Astrocyte (in vitro differentiated cells and primary cell): ENCODE data around the gene ERC1. TPM values are rescaled to one million over a fixed set of nuclear protein-coding genes. Genes with fewer than 3 reads are reported as not detected.

Experiments used
- DNase-seq: peaks from one replicate; pipeline ENCODE4 v3.0.0-alpha.2; 2010; ENCODE audit warnings: low read depth
- FAIRE-seq: peaks from 2 replicates; lab custom pipeline; 2011; peaks lifted over from hg19 to GRCh38; lab: Jason Lieb, UNC
- H2AFZ ChIP-seq: 2 replicates; pipeline ENCODE4 v1.6.0; 2012; ENCODE audit warnings: low read depth, low read length, inconsistent platforms
- H3K27ac ChIP-seq: 2 replicates; pipeline ENCODE4 v1.5.1; 2011; ENCODE audit warnings: low read depth, low read length, inconsistent platforms
- H3K27me3 ChIP-seq: 2 replicates; pipeline ENCODE4 v1.6.0; 2011; ENCODE audit warnings: low read length, inconsistent platforms; ENCODE audit not compliant: insufficient read depth
- H3K36me3 ChIP-seq: 2 replicates; pipeline ENCODE4 v1.5.1; 2011; ENCODE audit warnings: low read length, inconsistent platforms; ENCODE audit not compliant: insufficient read depth
- H3K4me1 ChIP-seq: 2 replicates; pipeline ENCODE4 v1.5.1; 2011; ENCODE audit warnings: low read length, inconsistent platforms; ENCODE audit not compliant: insufficient read depth
- H3K4me2 ChIP-seq: 2 replicates; pipeline ENCODE4 v1.6.0; 2012; ENCODE audit warnings: low read length, inconsistent platforms
- H3K4me3 ChIP-seq: 2 replicates; pipeline ENCODE4 v1.5.1; 2011; ENCODE audit warnings: low read depth, mild to moderate bottlenecking, low read length, inconsistent platforms; ENCODE audit not compliant: insufficient read depth
- H3K79me2 ChIP-seq: 2 replicates; pipeline ENCODE4 v1.6.0; 2012; ENCODE audit warnings: mild to moderate bottlenecking, low read length, inconsistent platforms; ENCODE audit not compliant: insufficient read depth
- H3K9ac ChIP-seq: 2 replicates; pipeline ENCODE4 v1.6.0; 2012; ENCODE audit warnings: mild to moderate bottlenecking, low read length, inconsistent platforms
- H3K9me3 ChIP-seq: 2 replicates; pipeline ENCODE4 v1.5.1; 2012; ENCODE audit warnings: low read depth, mild to moderate bottlenecking, low read length, inconsistent platforms; ENCODE audit not compliant: insufficient read depth
- H4K20me1 ChIP-seq: 2 replicates; pipeline ENCODE4 v1.6.0; 2012; ENCODE audit warnings: low read length, inconsistent platforms; ENCODE audit not compliant: insufficient read depth
- H3K27ac Mint-ChIP-seq: one replicate; pipeline ENCODE4 v1.8.0; 2021; ENCODE audit warnings: mild to moderate bottlenecking, mixed read lengths; ENCODE audit not compliant: unreplicated experiment
- H3K27me3 Mint-ChIP-seq: one replicate; pipeline ENCODE4 v1.8.0; 2021; ENCODE audit warnings: low read depth, mixed read lengths; ENCODE audit not compliant: unreplicated experiment
- H3K36me3 Mint-ChIP-seq: one replicate; pipeline ENCODE4 v1.8.0; 2021; ENCODE audit warnings: low read depth, mixed read lengths; ENCODE audit not compliant: unreplicated experiment
- H3K4me1 Mint-ChIP-seq: one replicate; pipeline ENCODE4 v1.8.0; 2021; ENCODE audit warnings: low read depth, mixed read lengths; ENCODE audit not compliant: unreplicated experiment
- H3K4me3 Mint-ChIP-seq: one replicate; pipeline ENCODE4 v1.8.0; 2021; ENCODE audit warnings: mild to moderate bottlenecking, moderate library complexity, mixed read lengths; ENCODE audit not compliant: unreplicated experiment
- H3K9me3 Mint-ChIP-seq: one replicate; pipeline ENCODE4 v1.8.0; 2021; ENCODE audit warnings: mild to moderate bottlenecking, mixed read lengths; ENCODE audit not compliant: unreplicated experiment
- CTCF ChIP-seq: IDR thresholded peaks from 2 replicates; pipeline ENCODE4 v1.5.1; 2011; ENCODE audit warnings: low read depth, mild to moderate bottlenecking, inconsistent platforms, low read length, moderate library complexity; ENCODE audit not compliant: insufficient read depth
- EZH2 ChIP-seq: IDR thresholded peaks from 2 replicates; pipeline ENCODE4 v1.6.1; 2012; ENCODE audit warnings: mild to moderate bottlenecking, low read length, inconsistent platforms; ENCODE audit not compliant: insufficient read depth
- total RNA-seq: library from RNA; stranded (reverse); gene quantifications from 2 replicates; pipeline ENCODE4 v1.2.1, GENCODE V29; 2021

The ERC1 gene
- total RNA-seq, 1 donor from 2014 or later = 67.1 TPM

DNA sequence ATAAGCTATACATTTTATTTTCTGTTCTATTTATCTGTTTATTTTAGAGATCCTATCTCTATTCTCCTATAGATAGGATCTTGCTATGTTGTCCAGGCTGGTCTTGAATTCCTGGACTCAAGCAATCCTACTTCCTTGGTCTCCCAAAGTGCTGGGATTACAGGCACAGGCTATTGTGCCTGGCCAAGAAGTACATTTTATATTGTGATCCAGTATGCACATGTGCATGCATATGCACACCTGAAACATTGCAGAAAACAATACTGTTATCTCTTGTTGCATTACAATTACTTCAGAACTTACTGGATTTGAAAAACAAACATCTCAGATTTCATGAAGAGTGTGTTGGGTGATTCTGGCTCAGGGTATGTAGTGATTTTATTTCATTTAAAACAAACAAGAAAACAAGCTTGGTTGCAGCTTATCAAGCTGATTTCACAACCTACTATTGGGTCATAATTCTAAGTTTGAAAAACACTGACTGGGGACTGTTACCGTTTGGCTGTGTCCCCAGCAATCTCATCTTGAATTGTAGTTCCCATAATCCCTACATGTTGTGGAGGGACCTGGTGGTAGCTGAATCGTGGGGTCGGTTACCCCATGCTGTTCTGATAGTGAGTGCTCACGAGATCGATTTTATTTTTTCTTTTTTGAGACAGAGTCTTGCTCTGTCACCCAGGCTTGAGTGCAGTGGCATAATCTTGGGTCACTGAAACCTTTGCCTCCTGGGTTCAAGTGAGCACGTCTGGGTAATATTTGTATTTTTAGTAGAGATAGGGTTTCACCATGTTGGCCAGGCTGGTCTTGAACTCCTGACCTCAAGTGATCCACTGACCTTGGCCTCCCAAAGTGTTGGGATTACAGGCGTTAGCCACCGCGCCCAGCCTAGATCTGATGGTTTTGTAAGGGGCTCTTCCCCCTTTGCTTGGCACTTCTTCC lies 31.3 kb downstream of the ERC1 start:
- Histone ChIP-seq H3K36me3 (no peaks in the 10 kb centered on the region), H3K9ac (no peak overlapping the region), H3K9me3 (no peaks in the 10 kb centered on the region), H3K4me1 (no peaks in the 10 kb centered on the region), H3K27me3 (no peaks in the 10 kb centered on the region), H2AFZ (no peak overlapping the region), H3K4me3 (no peak overlapping the region), H4K20me1 (peaks cover 14% of the 10 kb centered on the region), H3K27ac (no peak overlapping the region), H3K79me2 (peaks cover 16% of the 10 kb centered on the region), H3K4me2 (no peak overlapping the region)
- DNase-seq (no peak), FAIRE-seq (no peak)
- peaks cover 7% of the 10 kb centered on the region for H3K4me1 Mint-ChIP-seq
- no peak overlapping the region for H3K27ac Mint-ChIP-seq
- H3K27me3 Mint-ChIP-seq = no peaks in the 10 kb centered on the region
- TF ChIP-seq EZH2 (no peak), CTCF (no peak)
- H3K4me3 Mint-ChIP-seq = no peak overlapping the region
- peaks cover 14% of the 10 kb centered on the region for H3K36me3 Mint-ChIP-seq
- H3K9me3 Mint-ChIP-seq = no peaks in the 10 kb centered on the region

GRCh38 chr12:1030779-1031178 lies 39.8 kb downstream of the ERC1 start:
- Mint-ChIP-seq H3K36me3 (peaks cover 16% of the 10 kb centered on the region), H3K27me3 (no peaks in the 10 kb centered on the region), H3K9me3 (no peaks in the 10 kb centered on the region), H3K4me1 (no peaks in the 10 kb centered on the region), H3K27ac (no peak overlapping the region), H3K4me3 (no peak overlapping the region)
- no peak for DNase-seq
- Histone ChIP-seq H3K4me1 (no peaks in the 10 kb centered on the region), H3K9ac (no peak overlapping the region), H3K79me2 (peaks cover 11% of the 10 kb centered on the region), H4K20me1 (peaks cover 18% of the 10 kb centered on the region), H3K4me2 (no peak overlapping the region), H3K9me3 (no peaks in the 10 kb centered on the region), H2AFZ (no peak overlapping the region), H3K27me3 (no peaks in the 10 kb centered on the region), H3K36me3 (peaks cover 8% of the 10 kb centered on the region), H3K4me3 (no peak overlapping the region), H3K27ac (no peak overlapping the region)
- no peak for FAIRE-seq
- TF ChIP-seq EZH2 = no peak

GRCh38 chr12:1034243-1034642 lies 43.2 kb downstream of the ERC1 start:
- Histone ChIP-seq H3K36me3 (no peaks in the 10 kb centered on the region), H2AFZ (no peak overlapping the region)

More at GRCh38 chr12:1034243-1034642, 43.2 kb downstream of the ERC1 start:
- Mint-ChIP-seq H3K4me1 (no peaks in the 10 kb centered on the region), H3K36me3 (peaks cover 7% of the 10 kb centered on the region), H3K4me3 (no peak overlapping the region), H3K27ac (no peak overlapping the region), H3K9me3 (no peaks in the 10 kb centered on the region), H3K27me3 (no peaks in the 10 kb centered on the region)
- Histone ChIP-seq H3K9ac (no peak overlapping the region), H3K4me3 (no peak overlapping the region), H3K27ac (no peak overlapping the region), H3K4me1 (no peaks in the 10 kb centered on the region), H3K27me3 (no peaks in the 10 kb centered on the region), H3K9me3 (no peaks in the 10 kb centered on the region), H3K4me2 (no peak overlapping the region), H4K20me1 (peaks cover 4% of the 10 kb centered on the region), H3K79me2 (no peaks in the 10 kb centered on the region)
- FAIRE-seq (no peak), DNase-seq (no peak)
- TF ChIP-seq EZH2 (no peak), CTCF (no peak)
